Stomach (tissue), 4 donors: Measurements from ENCODE around the gene ARSI.

Experiments used
- EP300 ChIP-seq: sonication (generic); formaldehyde crosslinking; IDR thresholded peaks from one replicate; pipeline ENCODE4 v1.6.1; 2017; ENCODE audit warnings: antibody characterized with exemption
- POLR2A ChIP-seq, 4 donors: fragments of 450-650 bp; IDR thresholded peaks; one replicate each; pipeline ENCODE4 v1.6.1; 2016; ENCODE audit warnings: antibody characterized with exemption in 4 of 4, control low read depth in 2 of 4, mild to moderate bottlenecking in 1 of 4, moderate library complexity in 1 of 4
- TF ChIP-seq, protein P1 (sequence below), 7 experiments: fragments of 450-650 bp in 4 of 7; fragments of 200-600 bp in 3 of 7; sonication (generic) in 3 of 7; IDR thresholded peaks; one replicate each; pipeline ENCODE4 v1.5.1; 2016 to 2019; ENCODE audit warnings: antibody characterized with exemption in 7 of 7, control low read depth in 2 of 7, mild to moderate bottlenecking in 1 of 7

DNA sequence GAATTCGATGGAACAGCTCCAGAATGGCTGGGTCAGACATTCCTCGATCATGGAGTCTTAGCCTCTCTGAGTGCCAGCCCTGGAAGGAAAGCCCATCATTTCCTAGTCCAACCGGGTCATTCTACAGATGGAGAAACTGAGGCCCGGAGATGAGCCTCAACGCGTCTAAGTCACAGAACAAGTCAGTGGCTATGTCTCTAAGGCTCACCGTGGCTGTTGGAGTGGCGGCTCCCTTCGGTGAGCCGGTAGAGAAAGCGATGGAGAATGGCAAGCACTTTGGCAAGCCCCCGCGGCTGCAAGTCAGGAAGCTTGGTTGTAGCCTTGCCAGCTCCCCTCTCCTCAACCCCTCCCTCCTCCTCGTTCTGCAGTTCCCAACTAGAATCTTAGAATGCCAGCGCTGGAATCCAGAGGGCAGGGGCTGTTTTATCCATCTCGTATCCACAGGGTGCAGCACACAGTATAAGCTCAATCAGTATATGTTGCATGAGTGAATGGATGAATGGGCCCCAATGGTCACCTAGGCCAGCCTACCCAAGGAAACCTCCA is 438 bp upstream of the ARSI start:
- TF ChIP-seq, protein P1, sequence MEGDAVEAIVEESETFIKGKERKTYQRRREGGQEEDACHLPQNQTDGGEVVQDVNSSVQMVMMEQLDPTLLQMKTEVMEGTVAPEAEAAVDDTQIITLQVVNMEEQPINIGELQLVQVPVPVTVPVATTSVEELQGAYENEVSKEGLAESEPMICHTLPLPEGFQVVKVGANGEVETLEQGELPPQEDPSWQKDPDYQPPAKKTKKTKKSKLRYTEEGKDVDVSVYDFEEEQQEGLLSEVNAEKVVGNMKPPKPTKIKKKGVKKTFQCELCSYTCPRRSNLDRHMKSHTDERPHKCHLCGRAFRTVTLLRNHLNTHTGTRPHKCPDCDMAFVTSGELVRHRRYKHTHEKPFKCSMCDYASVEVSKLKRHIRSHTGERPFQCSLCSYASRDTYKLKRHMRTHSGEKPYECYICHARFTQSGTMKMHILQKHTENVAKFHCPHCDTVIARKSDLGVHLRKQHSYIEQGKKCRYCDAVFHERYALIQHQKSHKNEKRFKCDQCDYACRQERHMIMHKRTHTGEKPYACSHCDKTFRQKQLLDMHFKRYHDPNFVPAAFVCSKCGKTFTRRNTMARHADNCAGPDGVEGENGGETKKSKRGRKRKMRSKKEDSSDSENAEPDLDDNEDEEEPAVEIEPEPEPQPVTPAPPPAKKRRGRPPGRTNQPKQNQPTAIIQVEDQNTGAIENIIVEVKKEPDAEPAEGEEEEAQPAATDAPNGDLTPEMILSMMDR (IDR thresholded peaks at IDR 0.05) = no peak
- no peak for TF ChIP-seq POLR2A (IDR thresholded peaks at IDR 0.05)
- no peak for TF ChIP-seq EP300
